NCI-H226 (cell line): ENCODE data around the gene DDC.

ENCODE experiments used
- DNase-seq: peaks from one replicate; pipeline ENCODE4 v3.0.0-alpha.2; 2015

Gene DDC, protein sequence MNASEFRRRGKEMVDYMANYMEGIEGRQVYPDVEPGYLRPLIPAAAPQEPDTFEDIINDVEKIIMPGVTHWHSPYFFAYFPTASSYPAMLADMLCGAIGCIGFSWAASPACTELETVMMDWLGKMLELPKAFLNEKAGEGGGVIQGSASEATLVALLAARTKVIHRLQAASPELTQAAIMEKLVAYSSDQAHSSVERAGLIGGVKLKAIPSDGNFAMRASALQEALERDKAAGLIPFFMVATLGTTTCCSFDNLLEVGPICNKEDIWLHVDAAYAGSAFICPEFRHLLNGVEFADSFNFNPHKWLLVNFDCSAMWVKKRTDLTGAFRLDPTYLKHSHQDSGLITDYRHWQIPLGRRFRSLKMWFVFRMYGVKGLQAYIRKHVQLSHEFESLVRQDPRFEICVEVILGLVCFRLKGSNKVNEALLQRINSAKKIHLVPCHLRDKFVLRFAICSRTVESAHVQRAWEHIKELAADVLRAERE

DNA sequence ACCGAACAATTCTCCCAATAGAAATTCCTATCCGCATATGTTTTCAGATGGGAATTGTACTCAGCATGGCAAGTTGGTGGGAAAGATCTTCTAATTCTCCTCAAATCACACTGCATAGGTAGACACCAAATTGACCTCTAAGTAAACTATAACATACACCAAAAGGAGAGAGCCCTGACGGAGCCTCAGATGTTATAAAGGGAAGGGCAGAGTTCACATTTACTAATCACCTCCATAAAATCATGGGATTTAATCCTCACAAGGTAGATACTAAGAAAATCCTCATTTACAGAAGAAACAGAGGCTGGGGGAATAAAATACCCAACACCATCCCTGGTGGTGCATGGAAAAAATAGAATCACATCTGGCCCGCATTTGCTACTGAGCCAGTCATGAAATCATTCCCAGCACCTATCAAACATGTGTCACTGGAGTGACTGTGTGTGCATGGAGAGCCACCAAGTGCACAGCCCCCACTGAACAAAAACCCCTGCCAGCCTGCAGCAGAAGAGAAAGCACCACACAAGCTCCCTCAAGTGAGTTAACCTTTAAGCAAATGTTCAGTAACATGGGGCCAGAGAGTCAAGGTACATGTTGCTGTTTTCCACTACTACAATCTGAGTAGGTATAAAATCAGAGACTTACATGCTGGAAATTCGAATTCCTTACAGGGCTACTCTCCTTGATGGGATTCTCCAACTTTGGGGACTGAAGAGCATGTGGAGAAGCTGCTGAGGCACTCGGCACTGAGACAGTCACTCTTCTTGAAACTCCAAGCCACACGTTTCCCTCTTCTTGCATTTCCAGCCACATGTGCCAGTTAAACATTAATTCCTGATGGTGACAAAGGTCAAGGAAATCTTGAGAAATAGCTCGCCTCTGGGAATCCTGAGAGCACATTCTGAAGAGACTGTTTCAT is at the start of gene DDC:
Gene DDC, minus strand, starts transcription at position 766 of the 919 bp plus-strand sequence. CDS start 21,320 bp downstream, outside the sequence.
- DNase-seq: no peak

DNA sequence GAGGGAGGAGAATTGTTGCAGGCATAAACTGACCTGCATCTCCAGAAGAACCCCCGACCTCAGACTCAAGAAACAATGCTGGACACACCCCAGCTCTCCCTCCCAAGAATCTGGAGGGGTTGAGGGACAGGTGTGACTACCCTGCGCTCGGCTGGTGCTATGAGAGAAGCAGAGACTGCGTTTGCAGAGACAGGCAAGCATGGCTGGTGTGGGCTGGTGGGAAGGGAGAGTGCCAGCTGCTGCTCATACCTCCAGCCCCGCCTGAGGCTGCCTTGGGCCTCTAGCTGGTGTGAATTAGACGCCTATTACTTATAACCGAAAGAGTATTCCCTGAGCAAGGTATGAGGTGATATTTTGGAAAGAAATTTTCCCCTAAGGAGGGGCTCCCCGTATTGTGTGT is 48.3 kb upstream of the DDC start:
- DNase-seq: no peak

DNA sequence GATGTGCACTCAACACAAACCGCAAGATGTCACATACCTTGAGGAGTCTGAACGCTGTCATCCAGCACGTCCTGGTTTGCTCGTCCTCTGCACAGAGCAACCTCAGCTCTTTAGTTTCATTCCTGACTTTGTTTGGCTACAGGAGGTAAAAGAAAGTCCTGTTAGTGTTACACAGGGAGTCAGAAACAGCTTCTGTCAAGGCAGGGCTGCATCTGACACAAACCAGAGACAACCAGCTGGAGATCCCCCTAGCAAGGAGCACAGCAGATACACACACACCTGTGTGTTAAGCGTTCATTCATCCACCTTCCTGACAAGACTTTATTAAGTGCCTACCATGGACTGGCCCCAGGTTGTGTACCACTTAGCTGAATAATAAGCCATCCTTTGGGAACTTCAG is 47.5 kb upstream of the DDC start:
- no peak for DNase-seq

DNA sequence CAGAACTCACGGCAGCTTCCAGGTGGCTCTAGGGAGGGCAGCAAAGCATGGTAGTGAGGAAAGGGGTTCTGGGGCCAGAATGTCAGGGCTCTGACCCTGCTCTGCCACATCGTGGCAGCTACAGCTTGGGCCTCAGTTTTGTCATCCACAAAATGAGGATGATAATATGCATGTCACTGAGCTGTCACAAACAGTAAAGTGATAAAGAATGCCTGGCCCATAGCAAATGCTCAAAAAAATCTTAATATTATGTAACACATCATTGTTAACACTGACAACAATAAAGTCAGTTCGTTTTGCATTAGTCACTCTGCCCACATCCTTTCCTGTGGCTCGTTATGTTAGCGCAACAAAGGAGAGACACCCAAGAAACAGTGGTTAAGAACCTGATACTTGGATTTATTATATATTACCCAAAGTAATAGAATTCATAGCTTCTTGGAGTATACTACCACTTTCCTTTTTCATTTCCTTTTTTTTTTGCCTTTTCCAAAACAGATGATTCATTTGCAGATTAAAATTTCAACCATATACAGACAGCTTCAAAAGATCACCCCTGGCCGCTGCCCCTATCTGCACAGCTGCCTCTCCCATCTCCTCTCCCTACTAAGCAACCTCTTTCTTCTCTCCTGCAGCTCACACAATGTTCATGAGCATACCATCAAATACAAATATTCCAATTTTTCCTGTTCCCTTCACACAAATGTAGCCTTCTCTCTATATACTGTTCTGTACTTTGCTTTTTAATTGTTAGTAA is 45.5 kb upstream of the DDC start:
- peak; percentile 44 for DNase-seq

DNA sequence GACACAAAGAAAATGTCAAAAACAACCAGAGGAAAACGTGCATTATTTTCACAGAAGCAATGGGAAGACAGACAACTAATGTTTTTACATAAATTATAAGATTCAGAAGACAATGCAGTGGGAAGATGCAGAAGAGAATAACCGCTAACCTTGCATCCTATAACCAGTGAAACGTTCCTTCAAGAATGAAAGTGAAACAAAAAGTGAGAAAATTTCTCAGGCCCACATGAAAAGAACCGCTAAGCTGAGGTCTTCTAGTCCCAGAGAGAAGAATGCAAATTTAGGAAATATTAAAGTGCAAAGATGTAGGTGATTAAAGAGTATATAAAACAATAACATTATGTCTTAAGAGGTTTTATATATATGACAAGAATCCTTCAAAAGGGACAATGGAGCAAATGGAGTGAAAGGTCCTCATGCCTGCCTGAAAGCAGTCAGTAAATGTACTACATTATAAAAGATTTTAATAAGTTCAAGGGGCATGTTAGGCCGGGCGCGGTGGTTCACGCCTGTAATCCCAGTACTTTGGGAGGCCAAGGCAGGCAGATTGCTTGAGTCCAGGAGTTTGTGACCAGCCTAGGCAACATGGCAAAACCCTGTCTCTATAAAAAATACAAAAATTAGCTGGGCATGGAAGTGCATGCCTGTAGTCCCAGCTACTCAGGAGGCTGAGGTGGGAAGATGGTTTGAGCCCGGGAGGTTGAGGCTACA is 43.1 kb upstream of the DDC start:
- no peak for DNase-seq

DNA sequence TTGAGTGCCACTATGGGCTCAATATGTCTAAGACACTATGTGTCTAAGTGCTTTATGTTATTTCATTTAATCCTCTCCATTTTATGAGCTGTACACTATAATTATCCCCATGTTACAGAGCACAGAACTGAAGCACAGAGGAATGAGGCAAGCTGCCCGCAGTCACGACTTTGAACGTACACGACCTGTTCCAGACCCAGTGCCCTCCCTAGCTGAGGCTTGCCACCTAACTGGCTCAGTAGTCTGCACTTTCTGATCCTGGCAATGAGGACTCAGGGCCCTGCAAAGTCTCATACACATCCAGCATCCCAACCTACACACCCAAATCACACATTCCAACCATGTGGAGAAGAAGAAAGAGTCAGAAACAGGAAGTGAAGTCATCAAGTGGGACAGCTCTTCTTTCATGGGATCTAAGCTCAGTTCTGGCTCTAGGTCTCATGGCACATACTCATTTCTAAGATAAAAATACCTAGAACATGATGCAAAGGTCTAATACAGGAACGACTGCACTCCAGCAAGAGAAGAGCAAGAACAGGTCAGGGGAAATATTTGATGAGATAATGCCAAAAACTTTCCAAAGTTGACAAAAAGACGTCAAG is 42.4 kb upstream of the DDC start:
- peak; percentile 3 for DNase-seq

DNA sequence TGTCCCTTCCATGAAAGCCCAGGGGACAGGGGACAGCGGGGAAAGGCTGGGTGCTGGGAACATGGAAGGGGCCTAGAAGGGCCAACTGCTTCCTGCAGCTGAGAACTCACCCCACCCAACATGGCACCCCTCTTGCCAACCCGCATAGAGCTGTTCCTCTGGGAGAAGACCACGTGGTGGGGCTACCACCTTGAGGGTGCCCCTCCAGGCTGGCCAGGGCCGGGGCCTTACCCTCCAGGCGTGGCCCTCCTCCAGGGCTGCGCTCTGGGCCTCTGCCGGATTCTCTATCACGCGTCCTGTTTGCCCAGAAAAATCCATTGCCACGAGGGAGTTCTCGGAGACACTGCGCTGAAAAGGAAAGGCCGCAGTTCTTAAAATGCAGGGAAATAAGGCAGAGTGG is 39.9 kb upstream of the DDC start:
- DNase-seq: no peak

DNA sequence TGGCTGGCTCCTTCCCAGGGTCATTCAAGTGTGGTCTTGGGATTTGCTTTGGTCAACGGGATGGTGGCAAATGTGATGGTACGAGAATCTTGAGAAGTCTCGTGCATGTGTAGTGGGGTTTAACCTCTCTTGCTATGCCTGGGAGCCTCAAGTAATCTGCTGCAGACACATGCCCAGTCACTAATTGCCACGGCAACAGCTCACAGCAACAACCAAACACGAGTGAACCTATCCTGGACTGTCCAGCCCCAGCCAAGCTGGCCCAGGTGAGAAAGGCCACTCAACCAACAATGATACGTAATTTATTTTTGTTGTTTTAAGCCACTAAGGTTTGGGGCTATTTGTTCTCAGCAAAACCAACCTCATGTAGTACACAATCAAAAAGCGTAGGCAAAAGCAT is 38.1 kb upstream of the DDC start:
- no peak for DNase-seq

DNA sequence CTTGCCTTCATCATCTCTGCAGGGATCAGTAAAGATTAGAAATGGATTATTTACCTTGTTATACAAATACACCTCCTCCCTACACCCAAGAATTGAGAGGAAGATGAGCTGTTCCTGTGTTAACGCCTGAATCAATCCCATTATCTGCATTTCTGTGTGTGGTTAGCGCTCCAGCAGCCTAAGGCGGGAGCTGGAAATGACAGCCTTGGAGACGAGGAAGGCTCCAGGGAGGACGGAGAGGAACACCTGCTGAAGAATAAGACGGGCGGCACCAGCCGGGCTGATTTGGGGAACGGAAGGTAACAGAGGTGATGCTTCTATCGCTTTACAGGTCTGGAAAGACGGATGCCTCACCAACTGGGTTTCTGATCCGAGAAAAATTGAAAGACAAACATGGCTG is 34.2 kb upstream of the DDC start:
- DNase-seq: no peak

DNA sequence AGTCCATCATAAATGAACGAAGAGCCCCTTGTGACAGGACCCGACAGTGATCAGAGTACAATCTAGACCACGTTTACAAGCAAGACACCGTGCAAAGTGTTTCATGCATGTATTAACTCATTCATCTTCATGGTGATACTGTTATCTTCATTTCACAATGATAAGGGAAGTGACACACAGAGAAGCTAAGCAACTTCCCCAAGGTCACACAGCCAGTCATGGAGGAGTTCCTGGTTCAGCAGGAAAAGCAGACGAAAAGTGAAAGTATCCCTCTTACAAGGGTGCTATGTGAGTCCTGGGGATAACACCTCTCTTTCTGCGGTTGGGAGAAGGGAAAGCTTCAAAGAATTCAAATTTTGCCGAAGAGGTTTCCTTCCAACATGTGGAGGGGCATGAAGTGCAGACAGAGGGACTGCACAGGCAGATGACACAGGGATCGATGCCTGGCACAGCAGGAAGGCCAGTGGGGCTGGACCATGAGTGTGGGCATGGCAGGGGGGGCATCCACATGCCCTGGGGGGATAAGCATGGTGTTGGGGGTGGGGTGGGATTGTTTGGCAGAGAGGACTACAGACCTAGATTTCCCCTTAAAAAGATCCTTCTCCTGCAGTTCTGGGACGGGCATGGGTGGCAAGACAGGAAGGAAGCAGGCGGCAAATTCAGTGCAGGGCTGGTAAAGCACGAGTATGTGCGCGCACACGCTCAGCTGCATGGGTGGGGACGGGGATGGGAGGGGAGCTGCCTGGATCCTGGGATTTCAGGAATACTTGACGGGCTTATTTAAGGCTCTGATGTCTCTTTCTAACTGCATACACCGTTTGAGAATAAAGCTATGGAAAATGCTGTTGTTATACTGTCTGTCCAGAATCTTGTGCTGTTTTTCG is 33.5 kb upstream of the DDC start:
- no peak for DNase-seq

DNA sequence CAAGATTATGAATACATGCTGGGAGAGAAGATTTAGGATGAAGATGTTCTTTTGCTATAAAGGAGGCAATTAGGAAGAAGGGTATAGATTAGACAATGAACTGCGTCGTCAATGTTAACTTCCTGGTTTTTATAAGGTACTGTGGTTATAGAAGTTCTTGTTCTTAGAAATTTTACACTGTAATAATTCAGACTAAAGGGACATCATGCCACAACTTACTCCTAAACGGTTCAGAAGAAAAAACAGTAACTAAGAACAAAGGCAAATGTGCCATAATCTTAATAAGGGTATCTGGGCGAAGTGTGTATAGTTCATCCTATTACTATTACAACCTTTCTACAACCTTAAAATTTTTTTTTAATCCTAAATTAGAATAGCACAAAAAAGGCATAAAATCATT is 31.3 kb upstream of the DDC start:
- DNase-seq: no peak

DNA sequence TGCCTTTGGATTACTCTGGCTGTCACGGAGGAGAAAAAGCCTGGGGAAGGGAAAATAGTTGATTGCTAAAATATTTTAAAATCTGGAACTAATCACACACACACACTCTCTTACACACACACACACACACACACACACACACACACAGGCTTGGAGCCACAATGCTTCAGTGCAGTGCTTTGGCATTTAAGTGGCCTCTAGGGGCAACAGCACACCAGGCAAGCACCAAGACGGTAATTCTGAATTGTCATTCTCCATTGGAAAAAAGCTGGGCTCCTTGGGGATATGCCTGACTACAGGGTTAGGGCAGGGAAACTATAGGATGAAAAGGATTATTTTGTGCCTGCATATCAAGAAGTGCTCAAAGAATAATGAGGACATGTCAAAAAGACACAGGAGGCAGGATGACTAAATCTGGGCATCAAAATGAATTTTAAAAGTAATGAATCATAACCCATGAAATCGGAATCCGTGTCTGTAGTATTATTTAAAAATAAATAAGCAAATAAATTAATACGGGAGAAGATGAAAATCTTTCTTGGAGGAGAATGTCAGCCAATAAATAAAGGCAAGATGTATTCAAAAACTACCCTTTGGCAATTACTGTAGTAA is 30.4 kb upstream of the DDC start:
- peak; percentile 9 for DNase-seq

DNA sequence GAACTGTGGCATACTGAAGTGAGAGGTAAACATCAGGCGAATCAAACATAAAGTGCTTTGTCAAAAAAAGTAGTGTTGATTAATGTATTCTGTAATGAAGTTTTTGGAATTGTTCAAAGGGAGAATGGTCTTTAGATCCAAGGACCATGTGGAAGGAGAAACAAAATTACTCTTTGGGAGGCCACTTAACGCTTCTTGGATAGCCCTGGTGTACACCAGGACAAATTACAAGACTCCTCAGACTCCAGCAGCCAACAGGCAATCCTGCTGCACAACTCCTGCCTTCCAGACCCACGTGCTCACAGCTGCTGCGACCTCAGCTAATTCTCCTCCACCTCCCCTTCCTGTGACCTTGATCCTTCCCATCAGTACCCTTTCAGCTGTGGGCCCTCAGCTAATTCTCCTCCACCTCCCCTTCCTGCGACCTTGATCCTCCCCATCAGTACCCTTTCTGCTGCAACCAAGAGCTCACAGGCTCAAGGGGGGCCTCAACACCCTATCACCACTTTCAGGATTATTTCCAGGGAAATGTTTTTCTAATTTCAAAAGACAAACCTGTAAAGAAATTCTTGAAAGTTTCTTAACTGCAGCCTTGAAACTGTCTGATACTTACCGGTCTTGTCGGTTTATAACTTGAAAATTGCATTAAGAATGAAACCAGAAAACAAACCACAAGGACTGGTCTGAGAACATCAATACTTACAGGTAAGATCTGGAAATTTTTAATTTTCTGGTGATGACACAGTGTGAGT is 29.7 kb upstream of the DDC start:
- DNase-seq: no peak

DNA sequence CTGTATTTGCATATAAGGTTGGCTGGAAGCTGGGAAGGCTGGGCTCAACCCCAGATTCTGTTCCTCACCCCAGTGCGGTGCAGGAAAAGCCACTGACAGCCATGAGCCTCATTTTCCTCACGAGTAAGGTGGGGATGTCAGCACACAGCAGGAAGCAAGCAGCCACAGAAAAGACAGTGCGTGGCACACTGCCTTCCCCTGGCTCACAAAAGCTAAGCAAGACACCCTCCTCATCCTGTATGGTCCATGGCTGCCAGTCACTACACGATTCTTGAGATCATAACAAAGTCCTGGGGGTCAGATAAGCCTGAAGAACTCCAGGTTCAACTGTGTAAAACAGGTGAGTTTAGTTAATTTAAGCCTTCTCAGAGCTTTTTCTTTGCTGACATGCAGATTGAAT is 28.9 kb upstream of the DDC start:
- no peak for DNase-seq

DNA sequence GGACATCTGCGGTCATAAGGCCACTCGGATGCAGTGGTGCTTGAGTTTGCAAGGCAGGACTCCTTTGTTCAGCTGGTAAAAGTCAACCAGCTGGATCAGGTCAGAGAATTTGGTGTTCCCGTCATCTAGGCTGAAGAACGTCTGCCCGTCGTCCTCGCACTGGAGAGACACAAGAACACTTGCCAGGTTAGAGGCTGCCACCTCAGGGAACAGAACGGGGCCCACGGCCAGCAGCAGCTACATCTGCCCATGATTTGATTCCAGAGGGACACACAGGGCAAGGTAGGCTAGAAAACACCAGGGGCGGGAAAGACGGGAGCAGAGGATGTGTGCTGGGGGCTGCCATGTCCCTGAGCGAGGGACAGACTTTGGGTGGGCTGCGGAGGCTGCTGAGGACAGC is 27.7 kb upstream of the DDC start:
- DNase-seq: no peak

DNA sequence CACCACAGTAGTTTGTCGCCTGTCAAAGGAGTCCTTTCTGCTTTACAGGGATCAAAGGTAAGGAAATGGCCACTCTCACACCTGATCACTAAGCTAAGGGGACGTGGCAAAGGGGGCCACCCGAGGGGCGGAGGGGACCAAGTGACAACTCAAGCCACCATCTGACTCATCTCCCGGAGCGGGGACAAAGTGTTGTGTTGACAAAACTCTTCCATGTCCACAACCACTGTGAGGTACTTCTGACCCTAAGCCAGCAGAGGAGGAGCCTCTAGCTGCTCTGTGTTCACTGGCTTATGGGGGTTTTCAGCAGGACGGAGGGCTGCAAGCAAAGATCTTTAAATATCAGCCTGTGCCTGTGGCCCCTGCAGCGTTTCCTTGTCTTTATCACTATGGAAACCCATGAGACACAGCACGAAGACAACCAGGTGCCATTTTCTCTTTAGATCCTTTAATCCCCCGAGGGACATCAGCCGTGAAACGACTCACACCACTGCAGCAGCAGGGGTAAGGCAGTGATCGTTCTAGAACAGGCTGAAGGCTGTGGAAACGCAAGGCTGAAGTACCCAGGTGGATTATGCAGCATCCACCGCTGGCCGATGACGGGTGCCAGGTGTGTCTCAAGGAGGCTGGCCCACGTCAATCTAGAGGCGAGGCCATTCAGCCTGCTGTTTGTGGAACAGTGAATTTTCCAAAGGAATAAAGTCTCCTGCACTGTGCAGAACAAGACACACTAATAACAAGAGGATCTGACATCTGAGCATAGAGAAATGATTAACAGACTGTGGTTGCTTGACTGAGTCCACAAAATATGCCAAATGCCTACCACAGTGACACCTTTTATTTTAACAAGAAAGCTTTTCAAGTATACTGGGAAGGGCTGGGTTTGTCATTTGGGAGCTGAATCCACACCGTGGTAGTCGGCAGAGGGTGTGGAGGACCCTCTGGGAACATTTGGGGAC is 26.6 kb upstream of the DDC start:
- no peak for DNase-seq

DNA sequence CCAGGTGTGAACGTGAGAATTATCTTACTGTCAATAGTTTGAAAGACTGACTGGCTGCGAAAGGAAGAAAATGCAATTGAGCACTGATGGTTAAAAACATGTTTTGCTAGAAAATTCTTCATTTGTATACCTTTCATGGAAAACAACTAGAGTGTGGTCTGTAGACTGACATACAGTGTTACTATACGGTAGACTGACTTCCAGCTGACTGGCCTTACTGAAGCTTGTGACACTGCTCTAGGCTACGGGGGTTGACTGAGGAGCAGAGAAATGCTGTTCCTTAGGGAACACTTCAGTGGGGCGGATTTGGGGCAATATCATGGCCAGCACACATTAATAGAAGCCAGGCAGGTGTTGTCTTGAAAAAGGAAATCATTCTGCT is 25.9 kb upstream of the DDC start:
- DNase-seq: no peak

DNA sequence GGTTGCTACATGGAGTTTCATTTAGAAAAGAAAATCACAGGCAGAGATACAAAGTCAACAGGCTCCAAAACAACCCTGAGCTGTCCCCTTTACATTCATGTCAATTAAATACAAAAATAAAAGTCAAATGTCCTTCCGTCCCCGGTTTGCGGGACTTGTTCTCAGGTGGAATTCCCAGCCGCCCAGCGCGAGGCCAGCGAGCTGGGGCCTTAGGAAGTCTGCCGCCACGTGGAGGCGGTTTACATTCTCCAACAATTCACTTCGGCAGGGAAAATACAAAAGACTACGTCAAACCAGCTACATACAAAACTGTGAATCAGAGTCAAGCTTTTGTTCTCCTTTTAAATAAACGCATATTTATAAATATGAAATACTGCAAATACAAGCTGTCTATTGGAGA is 25.3 kb upstream of the DDC start:
- no peak for DNase-seq

DNA sequence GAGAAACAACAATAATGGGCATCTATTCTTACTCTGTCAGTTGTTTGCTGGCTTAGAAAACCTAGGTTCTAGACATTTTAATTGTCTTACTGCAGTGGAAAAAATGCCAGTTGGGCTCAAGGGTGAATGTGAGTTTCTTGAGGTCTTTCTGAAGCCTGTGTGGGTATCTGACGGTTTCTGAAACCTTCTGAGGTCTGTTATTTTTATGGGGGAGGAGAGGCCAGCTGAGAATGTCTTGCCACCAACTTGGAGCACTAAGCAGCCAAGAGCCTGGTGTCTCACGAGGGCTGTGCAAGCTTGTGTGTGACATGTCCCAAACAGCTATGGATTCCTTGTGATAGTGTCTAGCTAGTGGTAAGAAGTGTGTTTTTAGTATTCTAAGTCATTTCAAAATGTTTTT is 24.2 kb upstream of the DDC start:
- no peak for DNase-seq
